Measurements from ENCODE around the gene USP4.

Gene USP4

GRCh38 chr3:49269443-49270155, 70.3 kb downstream of the USP4 start:
- H3K4me3 ChIP-seq (ENCODE audit: low read depth, low read length) = no peak overlapping the region
- in situ Hi-C loops (cut with HindIII; ENCODE audit: low sequenced_read_pairs) = no loop called here
- TF ChIP-seq CTCF (IDR thresholded peaks at IDR 0.05; ENCODE audit: low read depth, low read length, missing control alignments) = no peak
- no peak for DNase-seq (ENCODE audit: low read depth)

- no peak for TF ChIP-seq CTCF (IDR thresholded peaks at IDR 0.05; ENCODE audit: low read depth, low read length, missing control alignments)
- DNase-seq (ENCODE audit: low read depth) = no peak
- in situ Hi-C loops (cut with HindIII; ENCODE audit: low sequenced_read_pairs) = no loop called here
- H3K4me3 ChIP-seq (ENCODE audit: low read depth, low read length) = no peak overlapping the region
Measured at GRCh38 chr3:49266410-49267095, 73.3 kb downstream of the USP4 start.

- no peak for TF ChIP-seq CTCF (IDR thresholded peaks at IDR 0.05; ENCODE audit: low read depth, low read length, missing control alignments)
- no peak overlapping the region for H3K4me3 ChIP-seq (ENCODE audit: low read depth, low read length)
- in situ Hi-C loops (cut with HindIII; ENCODE audit: low sequenced_read_pairs) = no loop called here
- no peak for DNase-seq (ENCODE audit: low read depth)
Measured at GRCh38 chr3:49265661-49266386, 74.0 kb downstream of the USP4 start.

- in situ Hi-C loops (cut with HindIII; ENCODE audit: low sequenced_read_pairs) = no loop called here
- no peak for DNase-seq (ENCODE audit: low read depth)
- TF ChIP-seq CTCF (IDR thresholded peaks at IDR 0.05; ENCODE audit: low read depth, low read length, missing control alignments) = no peak
- no peak overlapping the region for H3K4me3 ChIP-seq (ENCODE audit: low read depth, low read length)
Measured at GRCh38 chr3:49263159-49263889, 76.5 kb downstream of the USP4 start.

- no peak for TF ChIP-seq CTCF (IDR thresholded peaks at IDR 0.05; ENCODE audit: low read depth, low read length, missing control alignments)
- in situ Hi-C loops (cut with HindIII; ENCODE audit: low sequenced_read_pairs) = no loop called here
- DNase-seq (ENCODE audit: low read depth) = no peak
- H3K4me3 ChIP-seq (ENCODE audit: low read depth, low read length) = no peak overlapping the region
Measured at GRCh38 chr3:49260806-49261324, 79.0 kb downstream of the USP4 start.

- TF ChIP-seq CTCF (IDR thresholded peaks at IDR 0.05; ENCODE audit: low read depth, low read length, missing control alignments) = no peak
- no peak overlapping the region for H3K4me3 ChIP-seq (ENCODE audit: low read depth, low read length)
- DNase-seq (ENCODE audit: low read depth) = no peak
- in situ Hi-C loops (cut with HindIII; ENCODE audit: low sequenced_read_pairs) = no loop called here
Measured at GRCh38 chr3:49257187-49257586, 82.7 kb downstream of the USP4 start.

All from astrocyte of the cerebellum (primary cell).